GM18505 (cell line): ENCODE measurements around the gene TAF10.
A peak's percentile ranks its signal among the peaks of the same experiment; 100 is the strongest.

Experiments
- ATAC-seq: cut with Tn5 transposase; IDR thresholded peaks from one replicate; pipeline ENCODE4 v1.9.1; 2021; ENCODE audit not compliant: unreplicated experiment
- POLR2A ChIP-seq: IDR thresholded peaks from 4 replicates; pipeline ENCODE4 v1.6.1; 2011; ENCODE audit warnings: borderline replicate concordance; ENCODE audit not compliant: insufficient read depth, insufficient read length; ENCODE audit errors: extremely low read depth

The TAF10 gene

GRCh38 chr11:6648501-6648900, 36.5 kb upstream of the TAF10 start:
- ATAC-seq, result no peak
- TF ChIP-seq POLR2A, result no peak

GRCh38 chr11:6647836-6648235, 35.8 kb upstream of the TAF10 start:
- no peak for TF ChIP-seq POLR2A
- no peak for ATAC-seq

DNA sequence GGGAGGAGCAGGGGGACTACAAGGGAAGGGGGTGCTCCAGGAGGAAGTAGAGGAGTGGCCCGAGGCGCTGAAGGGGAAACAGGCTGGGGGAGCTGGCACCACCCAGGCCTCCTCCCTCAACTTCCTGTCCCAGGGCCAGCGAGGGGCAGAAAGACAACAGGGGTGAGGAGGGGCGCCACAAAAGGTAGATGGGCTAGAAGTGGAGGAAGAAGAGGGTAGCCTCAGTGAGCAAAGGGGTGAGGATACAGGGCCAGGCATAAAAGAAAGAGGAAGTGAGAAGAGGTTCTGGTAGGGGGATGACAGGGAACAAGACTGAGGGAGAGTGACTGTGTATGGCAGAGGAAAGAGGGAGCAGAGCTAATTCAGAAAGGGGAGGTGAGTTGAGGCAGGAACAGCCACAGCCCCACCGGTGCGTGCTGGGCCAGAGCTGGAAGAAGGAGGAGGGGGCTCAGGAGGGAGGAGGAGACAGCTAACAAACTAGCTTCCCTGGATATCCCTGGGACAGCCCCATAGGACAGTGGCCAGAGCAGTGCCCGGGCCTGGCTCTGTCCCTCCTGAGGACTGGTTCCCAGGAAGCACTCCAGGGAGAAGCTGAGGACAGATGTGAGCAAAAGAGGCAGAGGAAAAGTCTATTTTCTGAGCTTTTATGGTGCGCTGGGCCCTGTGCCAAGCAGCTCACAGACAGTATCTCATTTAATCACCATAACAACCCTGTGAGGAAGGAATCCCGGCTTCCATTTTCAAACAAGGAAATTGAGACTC, 35.1 kb upstream of the TAF10 start:
- TF ChIP-seq POLR2A, result no peak
- ATAC-seq, result peak; percentile 93

DNA sequence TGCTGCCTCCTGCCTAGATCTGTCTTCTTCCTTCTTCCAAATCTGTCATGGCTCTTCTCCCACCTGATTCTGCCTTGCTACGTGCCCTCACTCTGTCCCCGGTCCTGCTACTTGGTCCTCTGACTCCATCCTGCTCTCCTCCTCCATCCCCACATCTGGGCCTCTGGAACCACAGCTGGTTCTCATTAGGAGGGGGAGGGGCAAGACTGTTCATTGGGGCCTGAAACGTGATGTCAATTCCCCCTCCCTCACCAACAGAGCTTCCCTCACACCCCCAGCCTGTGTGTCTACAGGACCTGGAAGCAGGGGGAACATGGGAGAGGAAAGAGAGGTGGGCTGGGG, 34.5 kb upstream of the TAF10 start:
- ATAC-seq, result peak; percentile 12
- no peak for TF ChIP-seq POLR2A

GRCh38 chr11:6646071-6646470, 34.1 kb upstream of the TAF10 start:
- ATAC-seq, result no peak

GRCh38 chr11:6642957-6643356, 30.9 kb upstream of the TAF10 start:
- TF ChIP-seq POLR2A, result no peak
- no peak for ATAC-seq

More at GRCh38 chr11:6646071-6646470, 34.1 kb upstream of the TAF10 start:
- no peak for TF ChIP-seq POLR2A

- no peak for TF ChIP-seq POLR2A
- ATAC-seq, result no peak
These were observed 29.1 kb upstream of the TAF10 start for GRCh38 chr11:6640985-6641701.

- no peak for TF ChIP-seq POLR2A
- no peak for ATAC-seq
These were observed 28.3 kb upstream of the TAF10 start for GRCh38 chr11:6640036-6640984.

GRCh38 chr11:6638429-6638828, 26.4 kb upstream of the TAF10 start:
- no peak for TF ChIP-seq POLR2A
- no peak for ATAC-seq

GRCh38 chr11:6637871-6638270, 25.9 kb upstream of the TAF10 start:
- no peak for ATAC-seq
- no peak for TF ChIP-seq POLR2A

DNA sequence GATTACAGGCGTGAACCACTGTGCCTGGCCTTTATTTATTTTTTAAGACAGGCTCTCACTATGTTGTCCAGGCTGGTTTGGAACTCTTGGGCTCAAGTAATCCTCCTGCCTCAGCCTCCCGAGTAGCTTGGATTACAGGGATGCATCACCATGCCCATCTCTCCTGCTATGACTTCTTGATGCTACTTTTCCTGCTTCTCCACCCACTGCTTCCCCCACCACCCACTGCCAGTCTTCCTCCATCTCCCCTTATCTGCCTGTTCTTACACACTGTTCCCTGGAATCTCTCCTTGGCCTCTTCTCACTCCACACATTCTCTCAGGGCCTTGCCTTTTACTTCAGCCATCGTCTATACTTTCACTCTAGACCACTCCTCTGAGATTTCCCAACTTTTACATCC, 24.5 kb upstream of the TAF10 start:
- no peak for ATAC-seq
- TF ChIP-seq POLR2A, result no peak

GRCh38 chr11:6635082-6635932, 23.3 kb upstream of the TAF10 start:
- no peak for ATAC-seq
- TF ChIP-seq POLR2A, result no peak
